CD4-positive, CD25-positive, alpha-beta regulatory T cell (primary cell): Measurements from ENCODE around the gene PLS1. TPM values are rescaled to one million over a fixed set of nuclear protein-coding genes. Genes with fewer than 3 reads are reported as not detected.

ENCODE experiments used
- ATAC-seq, 2 donors: fragments of 150-1000 bp; cut with Tn5 transposase; one replicate each; pipeline ENCODE4 v1.10.0; 2021; ENCODE audit warnings: low read depth in 2 of 2, moderate number of reproducible peaks in 2 of 2, moderate library complexity in 1 of 2
- DNase-seq, 3 donors: peaks; one replicate each; pipeline versions ENCODE4 v3.0.0 to v3.0.0-alpha.2; 2012 to 2022; ENCODE audit warnings: mixed read lengths in 1 of 3
- H3K27ac ChIP-seq: one replicate; pipeline ENCODE4 v1.7.0; 2013; ENCODE audit warnings: mild to moderate bottlenecking, low read length; ENCODE audit not compliant: insufficient read depth, poor library complexity, severe bottlenecking
- H3K27me3 ChIP-seq: one replicate; pipeline ENCODE4 v1.7.0; 2013; ENCODE audit warnings: low read length; ENCODE audit not compliant: control insufficient read depth, insufficient read depth
- H3K36me3 ChIP-seq: one replicate; pipeline ENCODE4 v1.7.0; 2013; ENCODE audit warnings: mild to moderate bottlenecking, low read length, moderate library complexity; ENCODE audit not compliant: control insufficient read depth, insufficient read depth
- H3K4me1 ChIP-seq: 2 replicates; pipeline ENCODE4 v1.7.0; 2013; ENCODE audit warnings: mild to moderate bottlenecking, low read length; ENCODE audit not compliant: insufficient read depth, control insufficient read depth, poor library complexity, severe bottlenecking
- H3K4me3 ChIP-seq: one replicate; pipeline ENCODE4 v1.7.0; 2013; ENCODE audit warnings: low read depth, mild to moderate bottlenecking, low read length, moderate library complexity
- H3K9me3 ChIP-seq, 2 experiments: 1 replicate in 1 of 2; 2 replicates in 1 of 2; pipeline ENCODE4 v1.7.0; 2013; ENCODE audit warnings: low read length in 2 of 2, mild to moderate bottlenecking in 1 of 2, moderate library complexity in 1 of 2; ENCODE audit not compliant: control insufficient read depth in 2 of 2
- H3K27ac Mint-ChIP-seq, 3 donors: one replicate each; pipeline ENCODE4 v1.8.0; 2020 to 2022; ENCODE audit warnings: mild to moderate bottlenecking in 3 of 3, mixed read lengths in 3 of 3, moderate library complexity in 2 of 3
- H3K27me3 Mint-ChIP-seq: one replicate; pipeline ENCODE4 v1.8.0; 2022; ENCODE audit warnings: mild to moderate bottlenecking, mixed read lengths
- H3K36me3 Mint-ChIP-seq: one replicate; pipeline ENCODE4 v1.8.0; 2020; ENCODE audit warnings: mixed read lengths
- H3K4me1 Mint-ChIP-seq, 4 donors: one replicate each; pipeline ENCODE4 v1.8.0; 2020 to 2022; ENCODE audit warnings: mixed read lengths in 4 of 4, mild to moderate bottlenecking in 1 of 4
- H3K4me3 Mint-ChIP-seq, 4 donors: one replicate each; pipeline ENCODE4 v1.8.0; 2020 to 2022; ENCODE audit warnings: mild to moderate bottlenecking in 4 of 4, mixed read lengths in 4 of 4, moderate library complexity in 3 of 4
- H3K9me3 Mint-ChIP-seq, 7 donors: one replicate each; pipeline ENCODE4 v1.8.0; 2020 to 2022; ENCODE audit warnings: mixed read lengths in 7 of 7, mild to moderate bottlenecking in 3 of 7, moderate library complexity in 2 of 7
- polyA plus RNA-seq, 4 donors: library from polyadenylated mRNA; unstranded; fragments of 300-500 nt; fragmentation: Illumina TruSeq; gene quantifications; one replicate each; pipeline ENCODE4 v1.2.3, GENCODE V29; 2021
- total RNA-seq: library from RNA; stranded (reverse); gene quantifications from one replicate; pipeline ENCODE4 v1.2.3, GENCODE V29; 2022

PLS1 gene
- total and polyA plus RNA-seq, 5 donors from 2014 or later = 1.00 to 4.7 (median 2.5) TPM

GRCh38 chr3:142642956-142643355 lies 46.8 kb downstream of the PLS1 start:
- DNase-seq = no peak
- no peaks in the 10 kb centered on the region for H3K9me3 ChIP-seq
- H3K36me3 ChIP-seq = no peaks in the 10 kb centered on the region
- Mint-ChIP-seq H3K4me1 (peaks cover 0 to 2% (median 0%) of the 10 kb centered on the region in 4 donors), H3K27ac (no peak overlapping the region), H3K36me3 (no peaks in the 10 kb centered on the region), H3K27me3 (peaks cover 9% of the 10 kb centered on the region), H3K9me3 (peaks cover 0 to 3% (median 0%) of the 10 kb centered on the region in 7 donors), H3K4me3 (no peak overlapping the region)
- no peaks in the 10 kb centered on the region for H3K27me3 ChIP-seq
- H3K4me3 ChIP-seq = no peak overlapping the region
- H3K4me1 ChIP-seq = no peaks in the 10 kb centered on the region
- ATAC-seq = no peak
- no peak overlapping the region for H3K27ac ChIP-seq

GRCh38 chr3:142644502-142644901 lies 48.3 kb downstream of the PLS1 start:
- Histone ChIP-seq H3K27me3 (no peaks in the 10 kb centered on the region), H3K4me1 (no peaks in the 10 kb centered on the region), H3K4me3 (no peak overlapping the region), H3K9me3 (no peaks in the 10 kb centered on the region), H3K36me3 (no peaks in the 10 kb centered on the region), H3K27ac (no peak overlapping the region)
- Mint-ChIP-seq H3K36me3 (no peaks in the 10 kb centered on the region), H3K9me3 (peaks cover 0 to 5% (median 0%) of the 10 kb centered on the region in 7 donors), H3K27me3 (peaks cover 18% of the 10 kb centered on the region), H3K4me1 (peaks cover 0 to 2% (median 0%) of the 10 kb centered on the region in 4 donors), H3K27ac (no peak overlapping the region), H3K4me3 (no peak overlapping the region)
- DNase-seq (no peak), ATAC-seq (no peak)

GRCh38 chr3:142645236-142645793 lies 49.1 kb downstream of the PLS1 start:
- peaks cover 18% of the 10 kb centered on the region for H3K27me3 Mint-ChIP-seq
- ATAC-seq (no peak), DNase-seq (no peak)
- no peaks in the 10 kb centered on the region for H3K4me1 ChIP-seq
- no peak overlapping the region for H3K4me3 ChIP-seq
- H3K36me3 Mint-ChIP-seq = no peaks in the 10 kb centered on the region
- H3K27me3 ChIP-seq = no peaks in the 10 kb centered on the region
- H3K36me3 ChIP-seq = no peaks in the 10 kb centered on the region
- peaks cover 0 to 2% (median 0%) of the 10 kb centered on the region in 4 donors for H3K4me1 Mint-ChIP-seq
- H3K4me3 Mint-ChIP-seq = no peak overlapping the region
- H3K9me3 ChIP-seq = no peaks in the 10 kb centered on the region
- H3K27ac ChIP-seq = no peak overlapping the region
- peaks cover 0 to 5% (median 0%) of the 10 kb centered on the region in 7 donors for H3K9me3 Mint-ChIP-seq
- H3K27ac Mint-ChIP-seq = peak overlapping the region in 1 of 3 donors; percentile 45

GRCh38 chr3:142646020-142646785 lies 50.0 kb downstream of the PLS1 start:
- Histone ChIP-seq H3K27ac (no peak overlapping the region), H3K9me3 (no peaks in the 10 kb centered on the region), H3K36me3 (no peaks in the 10 kb centered on the region), H3K4me3 (no peak overlapping the region), H3K4me1 (no peaks in the 10 kb centered on the region), H3K27me3 (no peaks in the 10 kb centered on the region)
- peaks cover 0 to 2% (median 0%) of the 10 kb centered on the region in 4 donors for H3K4me1 Mint-ChIP-seq
- no peak overlapping the region for H3K4me3 Mint-ChIP-seq
- no peak overlapping the region for H3K27ac Mint-ChIP-seq
- H3K36me3 Mint-ChIP-seq = no peaks in the 10 kb centered on the region
- H3K27me3 Mint-ChIP-seq = peaks cover 18% of the 10 kb centered on the region
- DNase-seq (no peak), ATAC-seq (no peak)
- peaks cover 0 to 5% (median 0%) of the 10 kb centered on the region in 7 donors for H3K9me3 Mint-ChIP-seq

GRCh38 chr3:142647856-142648255 lies 51.7 kb downstream of the PLS1 start:
- Mint-ChIP-seq H3K9me3 (peaks cover 0 to 4% (median 0%) of the 10 kb centered on the region in 7 donors), H3K4me1 (peaks cover 0 to 2% (median 0%) of the 10 kb centered on the region in 4 donors), H3K4me3 (no peak overlapping the region), H3K27me3 (peaks cover 14% of the 10 kb centered on the region), H3K36me3 (no peaks in the 10 kb centered on the region), H3K27ac (no peak overlapping the region)
- Histone ChIP-seq H3K36me3 (no peaks in the 10 kb centered on the region), H3K27me3 (no peaks in the 10 kb centered on the region), H3K9me3 (no peaks in the 10 kb centered on the region), H3K27ac (no peak overlapping the region), H3K4me1 (no peaks in the 10 kb centered on the region), H3K4me3 (no peak overlapping the region)
- ATAC-seq (no peak), DNase-seq (no peak)

- Mint-ChIP-seq H3K27ac (no peak overlapping the region), H3K36me3 (no peaks in the 10 kb centered on the region), H3K4me3 (no peak overlapping the region), H3K27me3 (peaks cover 9% of the 10 kb centered on the region), H3K4me1 (peaks cover 0 to 2% (median 0%) of the 10 kb centered on the region in 4 donors), H3K9me3 (peaks cover 0 to 2% (median 0%) of the 10 kb centered on the region in 7 donors)
- H3K4me3 ChIP-seq = no peak overlapping the region
- H3K9me3 ChIP-seq = no peaks in the 10 kb centered on the region
- H3K36me3 ChIP-seq = no peaks in the 10 kb centered on the region
- no peak for DNase-seq
- H3K27me3 ChIP-seq = no peaks in the 10 kb centered on the region
- H3K27ac ChIP-seq = no peak overlapping the region
- H3K4me1 ChIP-seq = no peaks in the 10 kb centered on the region
- ATAC-seq = no peak
These were observed 52.8 kb downstream of the PLS1 start for GRCh38 chr3:142648950-142649349.

- peaks cover 0 to 2% (median 0%) of the 10 kb centered on the region in 7 donors for H3K9me3 Mint-ChIP-seq
- Histone ChIP-seq H3K9me3 (no peaks in the 10 kb centered on the region), H3K4me1 (no peaks in the 10 kb centered on the region), H3K36me3 (no peaks in the 10 kb centered on the region), H3K27me3 (no peaks in the 10 kb centered on the region), H3K4me3 (no peak overlapping the region), H3K27ac (no peak overlapping the region)
- H3K4me3 Mint-ChIP-seq = no peak overlapping the region
- peaks cover 0 to 2% (median 0%) of the 10 kb centered on the region in 4 donors for H3K4me1 Mint-ChIP-seq
- no peaks in the 10 kb centered on the region for H3K36me3 Mint-ChIP-seq
- ATAC-seq (no peak), DNase-seq (no peak)
- peak overlapping the region in 1 of 3 donors; percentile 10 for H3K27ac Mint-ChIP-seq
- H3K27me3 Mint-ChIP-seq = peaks cover 9% of the 10 kb centered on the region
These were observed 54.0 kb downstream of the PLS1 start for GRCh38 chr3:142650001-142650693.
